Smooth muscle cell of the coronary artery (primary cell): Measurements from ENCODE around the gene ODAD3. TPM values are rescaled to one million over a fixed set of nuclear protein-coding genes. Genes with fewer than 3 reads are reported as not detected.

Experiments
- total RNA-seq: library from RNA; depleted of rRNA; stranded (reverse); fragments of >200 nt; gene quantifications from 2 replicates; pipeline ENCODE4 v1.2.3, GENCODE V29; 2014; ENCODE audit warnings: low replicate concordance

Gene ODAD3
- total RNA-seq: 0.23 and 0.94 TPM in 2 replicates

DNA sequence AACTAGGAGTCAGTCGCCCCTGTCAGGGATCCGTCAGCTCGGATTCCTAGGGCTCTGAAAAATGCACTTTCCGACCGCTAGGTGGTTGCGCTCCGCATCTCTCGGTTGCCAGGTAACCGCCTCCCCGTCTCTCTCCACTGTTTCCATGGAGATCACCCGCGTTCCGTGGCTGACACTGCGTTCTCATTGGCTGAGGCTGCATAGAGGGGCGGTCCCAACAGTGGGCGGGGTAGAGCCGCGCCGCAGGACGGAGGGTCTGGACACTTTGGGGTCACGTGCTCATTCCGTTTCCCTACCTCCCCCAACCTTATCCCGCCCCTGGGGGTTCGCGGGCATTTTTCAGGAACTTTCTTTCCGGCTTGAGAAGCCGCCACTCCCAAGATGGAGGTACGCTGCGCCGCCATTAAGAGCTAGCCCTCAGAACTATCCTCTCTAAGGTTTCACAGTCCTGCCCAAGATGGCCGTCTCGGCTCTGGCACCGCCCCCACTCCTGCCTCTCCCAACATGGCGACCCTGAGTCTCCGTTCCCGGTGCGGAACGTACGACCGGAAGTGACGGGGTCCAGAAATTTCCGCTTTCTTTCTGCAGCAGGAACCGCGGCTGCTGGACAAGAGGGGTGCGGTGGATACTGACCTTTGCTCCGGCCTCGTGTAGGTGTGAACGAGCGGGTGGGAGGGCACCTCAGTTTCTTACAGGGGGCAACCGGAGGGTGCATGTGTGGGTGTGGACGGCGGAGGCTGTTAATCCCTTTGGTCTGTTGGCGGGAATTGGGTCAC lies at the start of gene ODAD3, which contains the start of gene PRKCSH:
Gene ODAD3, minus strand, starts transcription at position 65 of the 776 bp plus-strand sequence. CDS start 105 bp downstream, outside the sequence.
Gene PRKCSH, plus strand, starts transcription at position 579 of the 776 bp plus-strand sequence. CDS start 483 bp downstream, outside the sequence.

DNA sequence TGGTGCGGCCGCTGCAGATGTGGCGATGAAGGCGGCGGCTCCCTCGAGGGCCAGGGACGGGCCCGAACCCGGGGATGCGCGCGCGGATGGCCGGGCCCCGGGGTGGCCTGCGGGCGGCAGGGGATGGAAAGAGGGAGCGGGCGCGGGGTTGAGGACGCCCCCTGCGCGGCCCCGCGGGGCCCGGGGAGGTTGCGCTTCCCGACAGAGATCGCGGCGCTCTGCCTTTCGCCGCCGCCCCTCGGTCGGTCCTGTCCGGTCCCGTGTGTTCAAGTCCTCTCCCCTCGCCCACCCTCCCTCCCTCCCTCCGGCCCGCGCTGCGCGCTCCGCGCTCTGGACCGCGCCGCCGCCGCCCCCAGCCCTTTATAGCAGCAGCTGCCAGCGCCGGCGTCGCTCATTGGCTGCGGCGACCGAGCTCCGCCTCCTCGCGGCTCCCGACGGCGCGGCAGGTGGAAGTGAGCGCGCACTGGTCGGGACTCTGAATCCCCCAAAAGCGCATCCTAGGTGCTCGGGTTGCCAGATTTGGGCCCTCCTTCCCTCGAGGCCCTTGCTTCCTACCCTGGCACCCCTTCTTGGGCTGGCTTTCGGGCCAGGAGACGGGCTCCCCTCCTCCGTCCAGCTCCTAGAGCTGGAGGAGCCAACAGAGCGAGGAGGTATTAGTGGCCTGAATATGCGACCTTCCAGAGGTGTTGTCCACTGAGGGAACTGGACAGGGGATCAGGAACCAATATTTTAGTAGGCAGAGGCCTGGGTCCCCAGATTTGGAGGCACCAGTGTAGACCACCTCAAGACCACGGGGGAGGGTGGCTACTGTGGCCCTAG lies 46.0 kb upstream of the ODAD3 start, which contains the start of gene ELAVL3:
Gene ELAVL3, minus strand, starts transcription at position 332 of the 819 bp plus-strand sequence. CDS start 438 bp downstream, outside the sequence.

DNA sequence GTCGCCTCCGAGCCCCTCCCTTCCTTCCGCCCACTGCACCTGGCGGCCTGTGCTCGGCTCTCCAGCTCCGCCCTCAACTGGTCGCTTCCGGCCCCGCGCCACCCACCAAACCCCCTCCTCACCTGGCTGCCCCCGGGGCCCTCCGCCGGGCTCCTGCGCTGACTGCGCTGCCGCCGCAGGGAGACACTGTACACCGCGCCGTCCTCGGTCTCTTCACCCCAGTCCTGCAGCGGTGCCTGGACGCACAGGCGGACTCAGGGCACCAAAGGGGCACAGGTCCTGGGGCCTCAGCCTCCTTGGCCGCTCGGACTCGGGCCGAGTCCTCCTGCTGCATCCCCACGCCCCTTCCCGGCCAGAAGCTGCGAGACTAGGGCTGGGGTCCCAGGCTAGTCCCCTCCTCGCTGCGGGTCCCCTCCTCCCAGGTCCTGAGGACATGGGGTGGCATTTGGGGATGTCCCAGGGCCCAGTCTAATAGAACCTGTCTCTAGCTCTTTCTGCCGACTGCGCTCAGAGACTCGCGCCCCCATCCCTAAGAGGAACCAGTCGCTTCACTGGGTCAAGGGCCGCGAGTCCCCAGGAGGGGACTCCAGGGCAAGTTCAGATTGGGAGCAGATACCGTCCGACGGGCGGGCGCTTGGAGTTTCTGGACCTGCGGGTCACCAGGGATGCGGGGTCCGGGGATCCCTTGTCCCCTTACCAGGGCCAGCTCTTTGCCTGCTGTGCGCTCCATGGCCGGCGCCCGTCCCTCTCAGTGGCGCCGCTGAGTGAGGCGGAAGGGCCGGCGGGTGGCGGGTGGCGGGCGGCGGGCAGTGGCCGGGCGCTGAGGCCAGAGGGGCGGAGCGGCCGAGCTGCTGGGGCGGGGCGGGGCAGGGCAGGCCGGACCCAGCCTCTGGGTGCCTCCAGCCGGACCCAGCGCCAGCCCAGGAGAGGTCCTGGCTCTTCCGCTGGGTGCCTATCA lies 16.1 kb downstream of the ODAD3 start, which contains the start of gene RGL3:
Gene RGL3, minus strand, starts transcription at position 766 of the 958 bp plus-strand sequence. Its CDS starts 36 bp downstream, at position 730.

GRCh38 chr19:11374433-11375142 lies 60.3 kb downstream of the ODAD3 start, which contains the start of gene SWSAP1:
Gene SWSAP1 (plus strand): TSS chr19:11374666. CDS start chr19:11374681, 15 bp downstream.

Other genes with a start within 250 kb of the ODAD3 start
- gene KANK2, start 237.6 kb downstream of the ODAD3 start, total RNA-seq: 212 and 948 TPM in 2 replicates
- gene ANGPTL8, start 195.5 kb downstream of the ODAD3 start, total RNA-seq: 0.59 TPM in 1 of 2 replicates, not detected in the other
- 9.0 and 14.2 TPM in 2 replicates for gene DOCK6, start 172.6 kb downstream of the ODAD3 start, total RNA-seq
- gene TSPAN16, start 139.0 kb downstream of the ODAD3 start, total RNA-seq: not detected in 2 replicates
- 15.0 and 78.6 TPM in 2 replicates for gene RAB3D, start 95.5 kb downstream of the ODAD3 start, total RNA-seq
- 66.0 and 68.6 TPM in 2 replicates for gene TMEM205, start 88.9 kb downstream of the ODAD3 start, total RNA-seq
- 6.7 and 10.9 TPM in 2 replicates for gene CCDC159, start 88.6 kb downstream of the ODAD3 start, total RNA-seq
- gene PLPPR2, start 79.7 kb downstream of the ODAD3 start, total RNA-seq: 7.1 and 10.9 TPM in 2 replicates
- 0.30 and 0.35 TPM in 2 replicates for gene SWSAP1, start 60.5 kb downstream of the ODAD3 start, total RNA-seq
- gene EPOR, start 50.8 kb downstream of the ODAD3 start, total RNA-seq: 3.5 and 5.1 TPM in 2 replicates
- gene RGL3, start 15.8 kb downstream of the ODAD3 start, total RNA-seq: 1.5 TPM in 2 replicates
- gene PRKCSH, start 514 bp upstream of the ODAD3 start, total RNA-seq: 102 and 173 TPM in 2 replicates
- not detected in 2 replicates for gene ELAVL3, start 45.9 kb upstream of the ODAD3 start, total RNA-seq
- 4.6 and 7.4 TPM in 2 replicates for gene ZNF653, start 70.7 kb upstream of the ODAD3 start, total RNA-seq
- 32.3 and 58.9 TPM in 2 replicates for gene ECSIT, start 94.0 kb upstream of the ODAD3 start, total RNA-seq
- 6.5 and 9.2 TPM in 2 replicates for gene CNN1, start 103.7 kb upstream of the ODAD3 start, total RNA-seq
- gene ELOF1, start 124.1 kb upstream of the ODAD3 start, total RNA-seq: 19.7 and 35.6 TPM in 2 replicates
- 0.08 and 8.5 TPM in 2 replicates for gene ACP5, start 142.5 kb upstream of the ODAD3 start, total RNA-seq
- 10.3 and 19.8 TPM in 2 replicates for gene ZNF627, start 162.4 kb upstream of the ODAD3 start, total RNA-seq